Ascending aorta (tissue), 2 donors: ENCODE results near the gene AARS2. TPM values are rescaled to one million over a fixed set of nuclear protein-coding genes. Genes with fewer than 3 reads are reported as not detected.

Experiments used
- DNase-seq, 2 donors: peaks; one replicate each; pipeline ENCODE4 v3.0.0-alpha.2; 2019; ENCODE audit warnings: low spot score in 2 of 2
- H3K27ac ChIP-seq, 2 donors: fragments of 200-600 bp; sonication (generic); one replicate each; pipeline ENCODE4 v1.5.1; 2016 to 2017; ENCODE audit warnings: mild to moderate bottlenecking in 1 of 2
- H3K27me3 ChIP-seq: fragments of 200-600 bp; sonication (generic); one replicate; pipeline ENCODE4 v1.5.1; 2017
- H3K36me3 ChIP-seq, 2 donors: fragments of 200-600 bp; sonication (generic); one replicate each; pipeline ENCODE4 v1.5.1; 2016
- H3K4me1 ChIP-seq, 2 donors: fragments of 200-600 bp; sonication (generic); one replicate each; pipeline ENCODE4 v1.5.1; 2016 to 2017; ENCODE audit warnings: mild to moderate bottlenecking in 1 of 2
- H3K4me3 ChIP-seq, 2 donors: fragments of 200-600 bp; sonication (generic); one replicate each; pipeline ENCODE4 v1.5.1; 2016 to 2017; ENCODE audit warnings: mild to moderate bottlenecking in 1 of 2
- H3K9me3 ChIP-seq, 2 donors: fragments of 200-600 bp; sonication (generic); one replicate each; pipeline ENCODE4 v1.5.1; 2016
- CTCF ChIP-seq, 3 experiments: fragments of 200-600 bp in 2 of 3; fragments of 450-650 bp in 1 of 3; sonication (generic) in 2 of 3; IDR thresholded peaks; one replicate each; pipeline ENCODE4 v1.5.1; 2016 to 2019; ENCODE audit warnings: antibody characterized with exemption in 3 of 3, mild to moderate bottlenecking in 1 of 3, moderate library complexity in 1 of 3
- intact Hi-C: fragments of 100-400 bp; cut with DNase I; formaldehyde crosslinking; loops from one replicate; pipeline ENCODE4 v1.15.1; 2023
- total RNA-seq: library from RNA; depleted of rRNA; stranded (reverse); fragments of >200 nt; gene quantifications from one replicate; pipeline ENCODE4 v1.1.0, GENCODE V29; 2016

The AARS2 gene
- total RNA-seq, 1 donor from 2014 or later: 4.5 TPM

GRCh38 chr6:44298055-44298803, 14.9 kb downstream of the AARS2 start:
- H3K4me3 ChIP-seq: peak overlapping the region; percentile 40 to 60
- no peak for TF ChIP-seq CTCF (IDR thresholded peaks at IDR 0.05)
- H3K27ac ChIP-seq: no peak overlapping the region
- intact Hi-C loops: no loop called here
- no peaks in the 10 kb centered on the region for H3K9me3 ChIP-seq
- H3K27me3 ChIP-seq: peaks cover 9% of the 10 kb centered on the region
- peaks cover 19 to 31% of the 10 kb centered on the region in 2 donors for H3K36me3 ChIP-seq
- no peak for DNase-seq
- peaks cover 6 to 9% of the 10 kb centered on the region in 2 donors for H3K4me1 ChIP-seq

GRCh38 chr6:44297063-44298038, 15.8 kb downstream of the AARS2 start:
- Histone ChIP-seq H3K4me1 (peaks cover 6 to 9% of the 10 kb centered on the region in 2 donors), H3K9me3 (no peaks in the 10 kb centered on the region), H3K4me3 (peak overlapping the region; percentile 40 to 60), H3K27me3 (peaks cover 9% of the 10 kb centered on the region), H3K36me3 (peaks cover 12 to 22% of the 10 kb centered on the region in 2 donors), H3K27ac (no peak overlapping the region)
- no peak for DNase-seq
- intact Hi-C loops: no loop called here
- no peak for TF ChIP-seq CTCF (IDR thresholded peaks at IDR 0.05)

GRCh38 chr6:44294832-44295791, 18.0 kb downstream of the AARS2 start:
- no peak for TF ChIP-seq CTCF (IDR thresholded peaks at IDR 0.05)
- H3K27ac ChIP-seq: no peak overlapping the region
- no peak for DNase-seq

GRCh38 chr6:44292661-44293365, 20.3 kb downstream of the AARS2 start:
- H3K4me3 ChIP-seq: no peak overlapping the region
- no peaks in the 10 kb centered on the region for H3K36me3 ChIP-seq
- no peak overlapping the region for H3K27ac ChIP-seq
- intact Hi-C loops: no loop called here
- no peak for TF ChIP-seq CTCF (IDR thresholded peaks at IDR 0.05)
- H3K9me3 ChIP-seq: no peaks in the 10 kb centered on the region
- H3K27me3 ChIP-seq: peaks cover 8% of the 10 kb centered on the region
- peaks cover 6 to 7% of the 10 kb centered on the region in 2 donors for H3K4me1 ChIP-seq
- no peak for DNase-seq

More at GRCh38 chr6:44294832-44295791, 18.0 kb downstream of the AARS2 start:
- intact Hi-C loops: no loop called here
- peaks cover 0 to under 1% of the 10 kb centered on the region in 2 donors for H3K36me3 ChIP-seq
- no peak overlapping the region for H3K4me3 ChIP-seq
- H3K4me1 ChIP-seq: peaks cover 6 to 9% of the 10 kb centered on the region in 2 donors
- H3K9me3 ChIP-seq: no peaks in the 10 kb centered on the region
- peaks cover 12% of the 10 kb centered on the region for H3K27me3 ChIP-seq
